Bronchial epithelial cell (primary cell): ENCODE measurements around the gene USPL1. TPM values are rescaled to one million over a fixed set of nuclear protein-coding genes. Genes with fewer than 3 reads are reported as not detected.

ENCODE experiments used
- DNase-seq: peaks from one replicate; pipeline ENCODE4 v3.0.0-alpha.2; 2010; ENCODE audit warnings: low read depth
- FAIRE-seq: peaks from 2 replicates; lab custom pipeline; 2011; peaks lifted over from hg19 to GRCh38; lab: Jason Lieb, UNC
- H3K27me3 ChIP-seq: 2 replicates; pipeline ENCODE4 v1.5.1; 2011; ENCODE audit warnings: low read length; ENCODE audit not compliant: control insufficient read depth, insufficient read depth
- H3K36me3 ChIP-seq: 2 replicates; pipeline ENCODE4 v1.5.1; 2011; ENCODE audit warnings: low read length; ENCODE audit not compliant: control insufficient read depth, insufficient read depth
- H3K4me3 ChIP-seq: 2 replicates; pipeline ENCODE4 v1.5.1; 2011; ENCODE audit warnings: mild to moderate bottlenecking, low read depth, low read length, control low read depth
- CTCF ChIP-seq: IDR thresholded peaks from 2 replicates; pipeline ENCODE4 v1.5.1; 2011; ENCODE audit warnings: mild to moderate bottlenecking, moderate library complexity, low read length, control low read depth, inconsistent platforms; ENCODE audit not compliant: insufficient read depth, severe bottlenecking
- total RNA-seq: library from RNA; depleted of rRNA; stranded (reverse); fragments of >200 nt; gene quantifications from 2 replicates; pipeline ENCODE4 v1.2.1, GENCODE V29; 2014

Gene USPL1
- total RNA-seq, 1 donor from 2014 or later, result 20.0 TPM

GRCh38 chr13:30700364-30700763 lies 82.6 kb downstream of the USPL1 start:
- no peak for TF ChIP-seq CTCF
- FAIRE-seq (no peak), DNase-seq (no peak)
- Histone ChIP-seq H3K27me3 (no peaks in the 10 kb centered on the region), H3K36me3 (no peaks in the 10 kb centered on the region), H3K4me3 (no peak overlapping the region)

- DNase-seq, result no peak
- TF ChIP-seq CTCF, result no peak
- Histone ChIP-seq H3K4me3 (no peak overlapping the region), H3K36me3 (no peaks in the 10 kb centered on the region), H3K27me3 (no peaks in the 10 kb centered on the region)
- no peak for FAIRE-seq
These were observed 84.3 kb downstream of the USPL1 start for GRCh38 chr13:30702006-30702405.

- FAIRE-seq (no peak), DNase-seq (no peak)
- TF ChIP-seq CTCF, result no peak
- Histone ChIP-seq H3K27me3 (no peaks in the 10 kb centered on the region), H3K4me3 (no peak overlapping the region), H3K36me3 (no peaks in the 10 kb centered on the region)
These were observed 86.9 kb downstream of the USPL1 start for GRCh38 chr13:30704596-30704995.

GRCh38 chr13:30705680-30706079 lies 88.0 kb downstream of the USPL1 start:
- H3K27me3 ChIP-seq, result no peaks in the 10 kb centered on the region
- DNase-seq (peak; percentile 76), FAIRE-seq (no peak)
- H3K36me3 ChIP-seq, result no peaks in the 10 kb centered on the region
- no peak overlapping the region for H3K4me3 ChIP-seq
- TF ChIP-seq CTCF, result no peak

- Histone ChIP-seq H3K27me3 (no peaks in the 10 kb centered on the region), H3K4me3 (no peak overlapping the region), H3K36me3 (no peaks in the 10 kb centered on the region)
- TF ChIP-seq CTCF, result no peak
- FAIRE-seq (no peak), DNase-seq (peak; percentile 69)
These were observed 90.8 kb downstream of the USPL1 start for GRCh38 chr13:30708541-30708940.

Other genes starting within 250 kb of the USPL1 start
- not detected in 2 replicates for gene UBE2L5, start 195.4 kb upstream of the USPL1 start, total RNA-seq
- gene HMGB1, start 152.0 kb upstream of the USPL1 start, total RNA-seq, result 72.4 and 145 TPM in 2 replicates
- 0.51 TPM in 1 of 2 replicates, not detected in the other for gene ALOX5AP, start 117.6 kb downstream of the USPL1 start, total RNA-seq